Neural progenitor cell (in vitro differentiated cells): ENCODE data around the gene ANGPTL2. TPM values are rescaled to one million over a fixed set of nuclear protein-coding genes. Genes with fewer than 3 reads are reported as not detected.

Source experiments
- DNase-seq: peaks from one replicate; pipeline ENCODE4 v3.0.0-alpha.2; 2016; ENCODE audit warnings: low spot score
- H2AFZ ChIP-seq: fragments of 200-600 bp; sonication (generic); replicated peaks from 2 replicates; pipeline ENCODE4 v1.6.1; 2016; ENCODE audit warnings: antibody characterized with exemption
- H3F3A ChIP-seq: fragments of 200-600 bp; sonication (generic); 2 replicates; pipeline ENCODE4 v1.6.1; 2016; ENCODE audit warnings: antibody characterized with exemption, low read depth
- H3K27ac ChIP-seq: fragments of 200-600 bp; sonication (generic); 2 replicates; pipeline ENCODE4 v1.5.1; 2016; ENCODE audit warnings: mild to moderate bottlenecking
- H3K27me3 ChIP-seq: fragments of 200-600 bp; sonication (generic); 2 replicates; pipeline ENCODE4 v1.6.1; 2016; ENCODE audit warnings: mild to moderate bottlenecking, moderate library complexity
- H3K36me3 ChIP-seq: fragments of 200-600 bp; sonication (generic); 2 replicates; pipeline ENCODE4 v1.5.1; 2016
- H3K4me1 ChIP-seq: fragments of 200-600 bp; sonication (generic); 2 replicates; pipeline ENCODE4 v1.6.1; 2016; ENCODE audit warnings: mixed run types
- H3K4me2 ChIP-seq: fragments of 200-600 bp; sonication (generic); 2 replicates; pipeline ENCODE4 v1.6.1; 2016
- H3K4me3 ChIP-seq: fragments of 200-600 bp; sonication (generic); 2 replicates; pipeline ENCODE4 v1.5.1; 2016
- H3K79me2 ChIP-seq: fragments of 200-600 bp; sonication (generic); 2 replicates; pipeline ENCODE4 v1.6.1; 2016; ENCODE audit warnings: low read depth
- H3K9ac ChIP-seq: fragments of 200-600 bp; sonication (generic); 2 replicates; pipeline ENCODE4 v1.6.1; 2016
- H3K9me3 ChIP-seq: fragments of 200-600 bp; sonication (generic); 2 replicates; pipeline ENCODE4 v1.5.1; 2016; ENCODE audit warnings: low read depth
- H4K20me1 ChIP-seq: fragments of 200-600 bp; sonication (generic); 2 replicates; pipeline ENCODE4 v1.6.1; 2016; ENCODE audit warnings: low read depth
- H3K27ac Mint-ChIP-seq: 3 replicates; pipeline ENCODE4 v1.8.0; 2021; ENCODE audit warnings: mixed read lengths
- H3K27me3 Mint-ChIP-seq: 2 replicates; pipeline ENCODE4 v1.8.0; 2022; ENCODE audit warnings: low read depth, mild to moderate bottlenecking, inconsistent platforms, moderate library complexity, mixed read lengths; ENCODE audit not compliant: insufficient read depth
- H3K36me3 Mint-ChIP-seq: 3 replicates; pipeline ENCODE4 v1.8.0; 2021; ENCODE audit warnings: mixed read lengths
- H3K4me1 Mint-ChIP-seq: 3 replicates; pipeline ENCODE4 v1.8.0; 2021; ENCODE audit warnings: mixed read lengths
- H3K4me3 Mint-ChIP-seq: 3 replicates; pipeline ENCODE4 v1.8.0; 2021; ENCODE audit warnings: mild to moderate bottlenecking, moderate library complexity, mixed read lengths
- H3K9me3 Mint-ChIP-seq: 3 replicates; pipeline ENCODE4 v1.8.0; 2020; ENCODE audit warnings: mixed read lengths
- EZH2 ChIP-seq: fragments of 200-600 bp; sonication (generic); IDR thresholded peaks from 2 replicates; pipeline ENCODE4 v1.6.1; 2017; ENCODE audit warnings: antibody characterized with exemption, mild to moderate bottlenecking, moderate library complexity
- EZH2phosphoT487 ChIP-seq: fragments of 200-600 bp; sonication (generic); IDR thresholded peaks from 2 replicates; pipeline ENCODE4 v1.6.1; 2017; ENCODE audit warnings: antibody characterized with exemption
- total RNA-seq: library from RNA; depleted of rRNA; stranded (reverse); fragments of >200 nt; gene quantifications from 2 replicates; pipeline ENCODE4 v1.2.3, GENCODE V29; 2015; ENCODE audit warnings: low replicate concordance
- TF ChIP-seq, protein P1 (sequence below): fragments of 200-600 bp; sonication (generic); IDR thresholded peaks from 2 replicates; pipeline ENCODE4 v1.5.1; 2017; ENCODE audit warnings: antibody characterized with exemption, mild to moderate bottlenecking

The ANGPTL2 gene
- total RNA-seq, 1 donor from 2014 or later, result 7.6 TPM

DNA sequence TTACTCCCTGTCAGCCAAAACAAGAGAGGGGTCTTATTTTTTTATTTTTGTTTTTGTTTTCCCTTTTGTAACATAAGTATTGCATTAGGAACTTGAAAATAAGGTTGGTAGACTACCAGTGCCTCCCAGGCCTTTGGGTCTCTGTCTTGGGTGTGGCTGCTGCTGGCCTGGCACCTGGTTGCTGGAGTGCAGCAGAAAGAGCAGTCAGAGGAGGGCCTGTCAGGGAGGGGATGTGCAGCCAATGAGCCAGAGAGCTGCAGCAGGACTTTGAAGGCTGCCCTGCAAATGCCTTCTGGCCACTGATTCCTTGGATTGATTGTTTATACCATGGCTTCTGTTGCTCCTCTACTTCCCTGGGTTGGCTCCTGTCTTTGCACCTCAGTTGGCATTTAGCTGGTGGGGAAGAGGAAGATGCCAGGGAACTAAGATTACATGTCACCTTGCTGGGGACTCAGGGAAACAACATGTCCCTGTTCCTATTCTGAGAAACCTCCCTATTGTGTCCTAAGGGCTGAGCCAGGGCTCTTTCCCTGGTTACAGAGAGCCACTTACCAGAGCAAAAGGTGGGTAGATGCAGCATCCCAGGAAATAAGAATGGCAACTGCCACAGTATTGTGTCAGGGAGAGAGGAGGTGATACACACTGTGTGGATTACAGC is 66.6 kb downstream of the ANGPTL2 start:
- H3K27me3 Mint-ChIP-seq, result no peaks in the 10 kb centered on the region
- Histone ChIP-seq H3K79me2 (no peaks in the 10 kb centered on the region), H3K4me2 (no peak overlapping the region), H4K20me1 (no peaks in the 10 kb centered on the region), H3K27me3 (no peaks in the 10 kb centered on the region), H3K4me3 (no peak overlapping the region), H3K36me3 (no peaks in the 10 kb centered on the region), H2AFZ (no peak overlapping the region), H3F3A (no peaks in the 10 kb centered on the region), H3K27ac (no peak overlapping the region), H3K9ac (no peak overlapping the region), H3K9me3 (no peaks in the 10 kb centered on the region), H3K4me1 (peaks cover 3% of the 10 kb centered on the region)
- no peak overlapping the region for H3K4me3 Mint-ChIP-seq
- H3K4me1 Mint-ChIP-seq, result peaks cover 7% of the 10 kb centered on the region
- TF ChIP-seq EZH2phosphoT487, result no peak
- no peak for TF ChIP-seq EZH2
- TF ChIP-seq, protein P1, sequence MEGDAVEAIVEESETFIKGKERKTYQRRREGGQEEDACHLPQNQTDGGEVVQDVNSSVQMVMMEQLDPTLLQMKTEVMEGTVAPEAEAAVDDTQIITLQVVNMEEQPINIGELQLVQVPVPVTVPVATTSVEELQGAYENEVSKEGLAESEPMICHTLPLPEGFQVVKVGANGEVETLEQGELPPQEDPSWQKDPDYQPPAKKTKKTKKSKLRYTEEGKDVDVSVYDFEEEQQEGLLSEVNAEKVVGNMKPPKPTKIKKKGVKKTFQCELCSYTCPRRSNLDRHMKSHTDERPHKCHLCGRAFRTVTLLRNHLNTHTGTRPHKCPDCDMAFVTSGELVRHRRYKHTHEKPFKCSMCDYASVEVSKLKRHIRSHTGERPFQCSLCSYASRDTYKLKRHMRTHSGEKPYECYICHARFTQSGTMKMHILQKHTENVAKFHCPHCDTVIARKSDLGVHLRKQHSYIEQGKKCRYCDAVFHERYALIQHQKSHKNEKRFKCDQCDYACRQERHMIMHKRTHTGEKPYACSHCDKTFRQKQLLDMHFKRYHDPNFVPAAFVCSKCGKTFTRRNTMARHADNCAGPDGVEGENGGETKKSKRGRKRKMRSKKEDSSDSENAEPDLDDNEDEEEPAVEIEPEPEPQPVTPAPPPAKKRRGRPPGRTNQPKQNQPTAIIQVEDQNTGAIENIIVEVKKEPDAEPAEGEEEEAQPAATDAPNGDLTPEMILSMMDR, result no peak
- no peaks in the 10 kb centered on the region for H3K9me3 Mint-ChIP-seq
- no peak for DNase-seq
- no peaks in the 10 kb centered on the region for H3K36me3 Mint-ChIP-seq
- no peak overlapping the region for H3K27ac Mint-ChIP-seq

DNA sequence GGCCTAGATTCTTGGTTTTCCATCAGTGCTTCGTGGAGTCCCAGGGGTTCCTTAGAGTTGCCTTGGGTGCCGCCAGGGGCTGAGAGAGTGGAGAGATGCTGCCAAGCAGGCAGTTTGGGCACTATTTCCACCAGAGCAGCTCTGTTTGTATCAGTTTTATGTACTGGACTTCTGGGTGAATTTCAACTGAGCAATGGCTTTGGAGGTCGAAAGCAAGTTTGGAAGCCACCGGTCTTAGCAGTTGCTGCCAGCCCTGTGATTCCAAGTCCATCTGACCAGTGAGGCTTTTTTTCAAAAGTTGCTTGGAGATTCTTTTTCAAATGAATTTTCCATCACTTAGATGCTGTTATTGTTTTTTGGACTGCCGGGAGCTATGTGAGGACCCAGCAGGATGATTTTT is 68.5 kb downstream of the ANGPTL2 start:
- Histone ChIP-seq H3K4me1 (peaks cover 3% of the 10 kb centered on the region), H4K20me1 (no peaks in the 10 kb centered on the region), H3K36me3 (no peaks in the 10 kb centered on the region), H3K4me3 (no peak overlapping the region), H3K9me3 (no peaks in the 10 kb centered on the region), H3F3A (no peaks in the 10 kb centered on the region), H3K79me2 (no peaks in the 10 kb centered on the region), H3K27ac (no peak overlapping the region), H3K4me2 (no peak overlapping the region), H3K9ac (no peak overlapping the region), H3K27me3 (no peaks in the 10 kb centered on the region), H2AFZ (no peak overlapping the region)
- H3K9me3 Mint-ChIP-seq, result no peaks in the 10 kb centered on the region
- TF ChIP-seq, protein P1, result no peak
- no peak for TF ChIP-seq EZH2phosphoT487
- TF ChIP-seq EZH2, result no peak
- no peaks in the 10 kb centered on the region for H3K27me3 Mint-ChIP-seq
- no peaks in the 10 kb centered on the region for H3K36me3 Mint-ChIP-seq
- no peak overlapping the region for H3K4me3 Mint-ChIP-seq
- peaks cover 7% of the 10 kb centered on the region for H3K4me1 Mint-ChIP-seq
- no peak overlapping the region for H3K27ac Mint-ChIP-seq
- no peak for DNase-seq

DNA sequence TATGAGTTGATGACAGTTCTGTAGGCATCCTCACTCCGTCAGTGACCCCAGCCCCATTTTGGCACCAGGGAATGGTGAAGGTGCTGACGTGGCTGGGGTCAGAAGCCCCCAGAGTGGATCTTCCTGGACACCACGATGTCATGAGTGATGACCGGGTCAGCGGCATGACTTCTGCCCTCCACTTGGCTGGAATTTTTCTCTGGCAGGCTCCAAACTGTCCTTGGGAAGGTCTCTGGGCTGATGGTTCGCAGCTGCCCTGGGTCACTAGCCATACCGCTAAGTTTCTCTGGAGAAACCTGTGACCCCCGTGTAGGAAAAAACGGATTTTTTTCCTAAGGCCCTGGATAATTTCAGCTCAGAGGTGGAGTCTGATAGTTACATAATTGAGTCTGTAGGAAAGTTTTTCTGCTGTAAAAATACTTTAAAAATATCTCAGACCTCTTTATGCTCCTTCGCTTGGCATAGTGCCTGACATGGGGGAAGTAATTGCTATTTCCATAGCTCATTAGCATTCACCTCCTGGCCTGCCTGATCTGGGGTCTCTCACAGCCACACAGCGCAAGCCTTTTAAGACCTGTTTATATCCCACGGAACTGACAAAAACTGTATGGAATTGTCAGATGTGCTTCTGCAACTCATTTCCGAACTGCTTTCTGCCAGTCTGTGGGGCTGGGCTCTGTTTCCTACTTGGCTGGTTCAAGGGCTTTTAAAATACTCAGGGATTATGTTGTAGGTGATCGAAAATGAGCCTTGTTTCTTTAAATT is 69.2 kb downstream of the ANGPTL2 start:
- no peak overlapping the region for H3K9ac ChIP-seq
- Mint-ChIP-seq H3K4me1 (peaks cover 5% of the 10 kb centered on the region), H3K27ac (no peak overlapping the region), H3K9me3 (no peaks in the 10 kb centered on the region), H3K36me3 (no peaks in the 10 kb centered on the region), H3K4me3 (no peak overlapping the region), H3K27me3 (no peaks in the 10 kb centered on the region)
- H2AFZ ChIP-seq, result no peak overlapping the region
- no peak for DNase-seq
- no peaks in the 10 kb centered on the region for H4K20me1 ChIP-seq
- TF ChIP-seq EZH2phosphoT487, result no peak
- no peak for TF ChIP-seq EZH2
- TF ChIP-seq, protein P1, result no peak
- no peaks in the 10 kb centered on the region for H3K79me2 ChIP-seq
- H3K9me3 ChIP-seq, result no peaks in the 10 kb centered on the region
- H3K36me3 ChIP-seq, result no peaks in the 10 kb centered on the region
- H3K4me3 ChIP-seq, result no peak overlapping the region
- H3K27me3 ChIP-seq, result no peaks in the 10 kb centered on the region
- H3K27ac ChIP-seq, result no peak overlapping the region
- peaks cover 2% of the 10 kb centered on the region for H3K4me1 ChIP-seq
- no peaks in the 10 kb centered on the region for H3F3A ChIP-seq
- H3K4me2 ChIP-seq, result no peak overlapping the region
